Fibroblast of lung (primary cell): Measurements from ENCODE around the gene HID1.

ENCODE experiments used
- EZH2 ChIP-seq: IDR thresholded peaks from 2 replicates; pipeline ENCODE4 v1.5.1; 2012; ENCODE audit warnings: low read length, control low read depth, mild to moderate bottlenecking; ENCODE audit errors: missing control alignments
- TF ChIP-seq, protein P1 (sequence below), 2 donors: IDR thresholded peaks in 1 of 2; conservative IDR thresholded peaks in 1 of 2; 1 replicate in 1 of 2; 2 replicates in 1 of 2; pipeline ENCODE4 v1.5.1; 2011 to 2012; ENCODE audit warnings: low read length in 2 of 2, control low read depth in 1 of 2, inconsistent platforms in 1 of 2, low read depth in 1 of 2, mild to moderate bottlenecking in 1 of 2

DNA sequence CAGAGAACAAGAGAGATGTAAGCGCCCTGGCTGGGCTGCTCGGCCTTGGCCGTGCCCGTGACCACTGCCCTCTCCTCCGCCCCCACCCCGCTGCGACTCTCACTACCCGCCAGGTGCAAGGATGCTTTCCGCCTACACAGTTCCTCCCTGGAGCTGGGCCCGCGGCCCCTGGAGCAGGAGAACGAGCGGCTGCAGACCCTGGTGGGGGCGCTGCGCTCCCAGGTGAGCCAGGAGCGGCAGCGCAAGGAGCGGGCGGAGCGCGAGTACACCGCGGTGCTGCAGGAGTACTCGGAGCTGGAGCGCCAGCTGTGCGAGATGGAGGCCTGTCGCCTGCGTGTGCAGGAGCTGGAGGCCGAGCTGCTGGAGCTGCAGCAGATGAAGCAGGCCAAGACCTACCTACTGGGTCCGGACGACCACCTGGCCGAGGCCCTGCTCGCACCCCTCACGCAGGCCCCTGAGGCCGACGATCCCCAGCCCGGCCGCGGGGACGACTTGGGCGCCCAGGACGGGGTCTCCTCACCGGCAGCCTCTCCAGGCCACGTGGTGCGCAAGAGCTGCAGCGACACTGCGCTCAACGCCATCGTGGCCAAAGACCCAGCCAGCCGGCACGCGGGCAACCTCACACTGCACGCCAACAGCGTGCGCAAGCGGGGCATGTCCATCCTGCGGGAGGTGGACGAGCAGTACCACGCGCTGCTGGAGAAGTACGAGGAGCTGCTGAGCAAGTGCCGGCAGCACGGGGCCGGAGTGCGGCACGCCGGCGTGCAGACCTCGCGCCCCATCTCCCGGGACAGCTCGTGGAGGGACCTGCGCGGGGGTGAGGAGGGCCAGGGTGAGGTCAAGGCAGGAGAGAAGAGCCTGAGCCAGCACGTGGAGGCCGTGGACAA, 30.8 kb upstream of the HID1 start:
- TF ChIP-seq, protein P1, sequence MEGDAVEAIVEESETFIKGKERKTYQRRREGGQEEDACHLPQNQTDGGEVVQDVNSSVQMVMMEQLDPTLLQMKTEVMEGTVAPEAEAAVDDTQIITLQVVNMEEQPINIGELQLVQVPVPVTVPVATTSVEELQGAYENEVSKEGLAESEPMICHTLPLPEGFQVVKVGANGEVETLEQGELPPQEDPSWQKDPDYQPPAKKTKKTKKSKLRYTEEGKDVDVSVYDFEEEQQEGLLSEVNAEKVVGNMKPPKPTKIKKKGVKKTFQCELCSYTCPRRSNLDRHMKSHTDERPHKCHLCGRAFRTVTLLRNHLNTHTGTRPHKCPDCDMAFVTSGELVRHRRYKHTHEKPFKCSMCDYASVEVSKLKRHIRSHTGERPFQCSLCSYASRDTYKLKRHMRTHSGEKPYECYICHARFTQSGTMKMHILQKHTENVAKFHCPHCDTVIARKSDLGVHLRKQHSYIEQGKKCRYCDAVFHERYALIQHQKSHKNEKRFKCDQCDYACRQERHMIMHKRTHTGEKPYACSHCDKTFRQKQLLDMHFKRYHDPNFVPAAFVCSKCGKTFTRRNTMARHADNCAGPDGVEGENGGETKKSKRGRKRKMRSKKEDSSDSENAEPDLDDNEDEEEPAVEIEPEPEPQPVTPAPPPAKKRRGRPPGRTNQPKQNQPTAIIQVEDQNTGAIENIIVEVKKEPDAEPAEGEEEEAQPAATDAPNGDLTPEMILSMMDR (conservative IDR thresholded peaks at IDR 0.05 in 1 of 2, IDR thresholded peaks at IDR 0.05 in 1 of 2; ENCODE audit: low read depth in 1 of 2, low read length in 2 of 2) = no peak
- no peak for TF ChIP-seq EZH2
